Left renal pelvis (tissue), 4 donors: ENCODE results near the gene IL11. TPM values are rescaled to one million over a fixed set of nuclear protein-coding genes. Genes with fewer than 3 reads are reported as not detected.
A peak's percentile ranks its signal among the peaks of the same experiment; 100 is the strongest.
"Not testable (repeated sequence)": the region's sequence is repeated elsewhere in the genome, so short reads cannot be mapped to it uniquely, and the experiment has no call there.

Experiments used
- DNase-seq, 4 donors: peaks; one replicate each; pipeline ENCODE4 v3.0.0-alpha.2; 2013; ENCODE audit warnings: low read depth in 4 of 4, low spot score in 3 of 4
- polyA plus RNA-seq, 4 donors: library from polyadenylated mRNA; unstranded; fragments of 120-200 nt; gene quantifications; one replicate each; pipeline ENCODE4 v1.2.1, GENCODE V29; 2013; ENCODE audit not compliant: insufficient read length in 4 of 4

The IL11 gene
- polyA plus RNA-seq, 4 donors: 0.79 to 1.7 (median 1.1) TPM

DNA sequence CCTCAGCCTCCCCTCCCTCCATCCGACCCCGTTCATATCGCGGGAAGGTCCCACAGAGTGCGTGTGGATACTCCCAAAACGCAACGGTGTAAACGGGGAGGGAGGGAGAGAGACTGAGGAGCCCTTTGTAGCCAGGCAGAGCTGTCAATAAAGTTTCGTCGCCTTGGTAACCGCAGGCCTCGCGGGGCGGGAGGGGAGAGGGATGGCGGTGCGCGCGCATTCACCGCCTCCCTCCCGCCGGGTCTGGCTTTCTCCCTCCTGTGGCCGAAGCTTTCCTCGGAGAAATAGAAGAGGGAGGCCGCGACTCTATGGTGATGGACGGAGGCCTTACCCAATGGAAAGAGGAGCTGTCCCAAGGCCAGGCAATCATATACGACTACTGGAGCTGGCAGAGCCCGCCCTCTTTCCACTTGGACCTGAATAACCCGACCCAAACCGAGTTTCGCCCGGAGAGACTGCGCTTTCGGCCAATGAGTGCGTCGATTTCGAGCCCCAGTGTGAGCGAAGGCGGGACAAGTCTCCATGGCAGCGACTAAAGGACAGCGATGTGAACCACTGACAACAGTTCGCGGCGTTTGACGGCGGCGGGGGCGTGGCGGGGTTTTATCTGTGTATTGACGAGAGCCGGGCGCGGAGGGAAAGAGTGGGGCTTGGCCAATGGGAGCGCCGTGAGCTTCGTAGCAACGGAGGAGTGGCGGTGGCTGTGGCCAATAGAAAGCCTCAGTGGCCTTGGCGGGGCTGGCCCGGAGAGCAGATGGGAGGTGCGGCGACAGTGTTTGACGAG is 31.0 kb downstream of the IL11 start, which contains the start of gene KMT5C:
KMT5C (plus strand) TSS at position 772 of the 784 bp plus-strand sequence. CDS start 2,061 bp downstream, outside the sequence.
- peak; percentile 100 for DNase-seq

- DNase-seq: no peak
Measured at GRCh38 chr19:55336101-55336500, 34.2 kb downstream of the IL11 start.

- DNase-seq: no peak
Measured at GRCh38 chr19:55333870-55334269, 36.4 kb downstream of the IL11 start.

GRCh38 chr19:55329791-55330190 is 40.5 kb downstream of the IL11 start:
- not testable (repeated sequence) for DNase-seq

GRCh38 chr19:55328774-55329318 is 41.4 kb downstream of the IL11 start:
- not testable (repeated sequence) for DNase-seq

DNA sequence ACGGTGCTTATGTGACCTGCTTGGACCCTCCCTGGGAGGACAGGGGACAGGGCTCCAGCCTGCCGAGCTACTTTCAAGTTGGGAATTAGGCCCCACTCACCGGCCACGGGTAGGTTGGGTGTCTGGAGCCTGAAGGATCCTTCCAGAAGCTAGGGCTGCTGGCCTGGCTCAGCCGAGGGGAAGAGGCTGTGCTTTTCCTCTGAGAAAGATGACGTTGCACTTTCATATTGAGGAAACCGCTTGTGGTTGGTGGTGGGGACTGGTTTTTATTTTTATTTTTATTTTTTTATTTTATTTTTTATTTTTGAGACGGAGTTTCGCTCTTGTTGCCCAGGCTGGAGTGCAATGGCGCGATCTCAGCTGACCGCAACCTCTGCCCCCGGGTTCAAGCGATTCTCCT is 45.1 kb downstream of the IL11 start, which contains the start of gene TMEM150B:
TMEM150B (minus strand) TSS at position 170 of the 400 bp plus-strand sequence. CDS start 4,305 bp downstream, outside the sequence.
- DNase-seq: no peak

- no peak for DNase-seq
Measured at GRCh38 chr19:55324662-55325061, 45.6 kb downstream of the IL11 start.

- DNase-seq: no peak
Measured at GRCh38 chr19:55322204-55322885, 47.9 kb downstream of the IL11 start.

DNA sequence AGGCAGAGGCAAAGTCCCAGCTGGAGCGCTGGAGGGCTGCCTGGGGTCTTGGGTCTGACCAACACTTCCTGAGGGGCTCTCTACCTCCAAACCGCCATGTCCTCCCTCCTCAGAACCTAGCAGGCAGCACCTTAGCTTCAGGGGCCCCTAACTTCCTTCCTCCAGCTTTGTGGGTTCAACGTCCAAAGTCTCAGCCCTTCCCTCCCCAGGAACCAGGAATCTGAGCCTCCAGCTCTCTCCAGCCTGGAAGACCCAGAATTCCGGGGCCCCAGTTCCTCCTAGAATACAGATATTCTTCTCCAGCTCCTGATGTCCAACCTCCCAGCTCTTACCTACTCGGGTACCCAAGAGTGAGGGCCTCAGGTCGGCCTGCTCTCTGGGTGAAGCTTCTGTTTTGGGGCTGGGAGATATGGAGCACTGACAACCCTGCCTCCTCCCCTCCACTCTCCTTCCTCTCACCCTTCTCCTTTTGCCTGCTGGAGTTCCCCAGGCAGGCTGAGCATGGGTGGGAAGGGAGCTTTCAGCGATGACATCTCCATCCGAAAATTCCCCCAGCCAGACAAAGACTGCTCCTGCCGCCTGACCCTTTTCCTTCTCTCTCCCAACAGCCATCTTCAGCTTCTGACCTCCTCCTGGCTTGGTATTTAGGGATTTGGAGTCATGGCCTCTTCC is 48.7 kb downstream of the IL11 start:
- no peak for DNase-seq

GRCh38 chr19:55320844-55321419 is 49.3 kb downstream of the IL11 start:
- no peak for DNase-seq

- DNase-seq: no peak
Measured at GRCh38 chr19:55319785-55320184, 50.5 kb downstream of the IL11 start.

- no peak for DNase-seq
Measured at GRCh38 chr19:55316646-55317045, 53.6 kb downstream of the IL11 start.

DNA sequence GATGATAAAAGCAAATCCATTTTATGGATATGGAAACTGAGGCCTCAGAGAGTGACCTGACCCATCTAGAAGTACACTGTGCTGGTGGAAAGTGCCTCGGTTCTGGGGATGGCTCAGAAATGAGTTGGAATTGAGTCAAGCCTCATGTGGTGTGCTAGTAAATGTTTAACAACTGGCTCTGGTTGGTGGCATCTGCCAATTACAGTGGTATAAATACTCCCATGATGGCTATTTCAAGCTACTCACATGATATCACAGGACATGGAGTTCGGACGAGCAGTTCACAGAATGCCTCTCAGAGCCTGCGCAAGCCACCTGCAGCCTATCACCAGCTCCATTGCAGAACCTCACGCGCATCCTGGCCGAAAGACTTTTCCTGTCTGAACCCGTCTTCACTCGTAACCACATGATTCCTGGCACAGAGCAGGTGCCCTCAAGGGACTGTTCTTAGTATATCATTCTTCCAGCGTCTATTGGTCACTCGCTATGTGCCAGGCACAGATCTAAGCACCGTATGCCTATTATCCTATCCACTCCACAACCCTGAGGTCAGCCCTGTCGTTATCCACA is 54.2 kb downstream of the IL11 start:
- DNase-seq: no peak

DNA sequence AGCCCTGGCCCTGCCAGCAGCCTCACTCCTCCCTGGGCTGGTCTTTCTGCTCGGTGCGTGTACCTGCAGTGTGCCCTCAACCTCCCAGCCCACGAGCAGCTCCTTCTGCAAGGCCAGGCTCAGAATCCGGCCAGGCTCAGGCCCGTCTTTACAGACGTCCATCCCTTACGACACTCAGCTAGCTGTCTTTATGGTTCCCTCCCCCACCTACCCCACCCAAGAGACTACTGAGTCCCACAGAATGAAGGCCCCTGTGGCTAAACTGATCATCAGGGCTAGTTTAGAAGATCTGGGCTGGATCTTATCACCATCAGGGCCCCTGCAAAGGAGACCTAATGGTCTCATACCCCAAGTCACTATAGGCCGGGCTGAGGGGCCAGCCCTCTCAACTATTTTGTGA is 55.9 kb downstream of the IL11 start:
- no peak for DNase-seq

Other genes starting within 250 kb of the IL11 start
- 1 to 10 TPM; 4.2 to 9.9 (median 5.7) TPM for gene TNNT1, start 221.3 kb downstream of the IL11 start, polyA plus RNA-seq
- 1 to 10 TPM in 3 of 4 donors, under 1 TPM in 1; 0.57 to 5.4 (median 4.5) TPM for gene TNNI3, start 212.7 kb downstream of the IL11 start, polyA plus RNA-seq
- 10 to 100 TPM in 1 of 4 donors, 1 to 10 TPM in 3; 2.0 to 10.4 (median 7.7) TPM for gene DNAAF3, start 203.8 kb downstream of the IL11 start, polyA plus RNA-seq
- under 1 TPM; 0.09 to 0.52 (median 0.29) TPM for gene SYT5, start 190.2 kb downstream of the IL11 start, polyA plus RNA-seq
- gene PTPRH, start 161.0 kb downstream of the IL11 start, polyA plus RNA-seq: 1 to 10 TPM in 1 of 4 donors, under 1 TPM in 3; 0.11 to 2.8 (median 0.26) TPM
- gene TMEM86B, start 141.7 kb downstream of the IL11 start, polyA plus RNA-seq: 1 to 10 TPM; 2.1 to 5.7 (median 4.0) TPM
- 10 to 100 TPM; 30.0 to 58.5 (median 41.8) TPM for gene PPP6R1, start 111.4 kb downstream of the IL11 start, polyA plus RNA-seq
- 10 to 100 TPM; 20.7 to 46.5 (median 25.4) TPM for gene HSPBP1, start 90.4 kb downstream of the IL11 start, polyA plus RNA-seq
- gene BRSK1, start 86.5 kb downstream of the IL11 start, polyA plus RNA-seq: 10 to 100 TPM; 12.8 to 20.6 (median 15.5) TPM
- 1 to 10 TPM in 2 of 4 donors, under 1 TPM in 2; 0.80 to 2.0 (median 1.0) TPM for gene TMEM150B, start 45.1 kb downstream of the IL11 start, polyA plus RNA-seq
- 10 to 100 TPM; 13.3 to 33.5 (median 17.0) TPM for gene KMT5C, start 30.6 kb downstream of the IL11 start, polyA plus RNA-seq
- 1 to 10 TPM in 2 of 4 donors, under 1 TPM in 2; 0.49 to 1.5 (median 0.83) TPM for gene COX6B2, start 15.7 kb downstream of the IL11 start, polyA plus RNA-seq
- under 1 TPM; 0.13 to 0.31 (median 0.17) TPM for gene GARIN5B, start 7.2 kb downstream of the IL11 start, polyA plus RNA-seq
- under 1 TPM in 2 of 4 donors, not detected in 2; 0.72 to 0.76 TPM for gene TMEM190, start 6.4 kb upstream of the IL11 start, polyA plus RNA-seq
- gene TMEM238, start 13.8 kb upstream of the IL11 start, polyA plus RNA-seq: 1 to 10 TPM in 1 of 4 donors, under 1 TPM in 3; 0.31 to 2.2 (median 0.49) TPM
- gene RPL28, start 15.5 kb upstream of the IL11 start, polyA plus RNA-seq: 1,000 to 10,000 TPM in 2 of 4 donors, 100 to 1,000 TPM in 2; 965 to 1,435 (median 1,000) TPM
- gene UBE2S, start 37.3 kb upstream of the IL11 start, polyA plus RNA-seq: 10 to 100 TPM; 42.3 to 56.0 (median 48.8) TPM
- under 1 TPM; 0.13 to 0.33 (median 0.22) TPM for gene SHISA7, start 72.8 kb upstream of the IL11 start, polyA plus RNA-seq
- 10 to 100 TPM; 30.2 to 52.6 (median 33.0) TPM for gene ISOC2, start 91.2 kb upstream of the IL11 start, polyA plus RNA-seq
- gene C19orf85, start 94.3 kb upstream of the IL11 start, polyA plus RNA-seq: not detected
- 1 to 10 TPM; 2.1 to 5.3 (median 3.2) TPM for gene ZNF628, start 106.2 kb upstream of the IL11 start, polyA plus RNA-seq
- gene NAT14, start 114.7 kb upstream of the IL11 start, polyA plus RNA-seq: 10 to 100 TPM; 31.4 to 56.7 (median 46.4) TPM
- 1 to 10 TPM; 1.9 to 7.0 (median 3.1) TPM for gene SSC5D, start 118.0 kb upstream of the IL11 start, polyA plus RNA-seq
- gene SBK2, start 166.7 kb upstream of the IL11 start, polyA plus RNA-seq: under 1 TPM; 0.36 to 0.96 (median 0.80) TPM
- gene SBK3, start 175.1 kb upstream of the IL11 start, polyA plus RNA-seq: under 1 TPM in 1 of 4 donors, not detected in 3; 0.15 TPM
- gene ZNF579, start 210.4 kb upstream of the IL11 start, polyA plus RNA-seq: 10 to 100 TPM; 12.8 to 22.2 (median 14.1) TPM
- gene FIZ1, start 229.1 kb upstream of the IL11 start, polyA plus RNA-seq: 10 to 100 TPM; 19.0 to 24.4 (median 19.7) TPM
- 10 to 100 TPM in 1 of 4 donors, 1 to 10 TPM in 3; 4.6 to 13.3 (median 6.7) TPM for gene ZNF524, start 229.8 kb upstream of the IL11 start, polyA plus RNA-seq
- 10 to 100 TPM in 1 of 4 donors, 1 to 10 TPM in 3; 6.8 to 13.0 (median 7.9) TPM for gene ZNF865, start 235.2 kb upstream of the IL11 start, polyA plus RNA-seq